ENCODE data around the gene EPHA2. TPM values are rescaled to one million over a fixed set of nuclear protein-coding genes. Genes with fewer than 3 reads are reported as not detected.

The EPHA2 gene
- total RNA-seq, 1 donor, result 21.0 TPM

DNA sequence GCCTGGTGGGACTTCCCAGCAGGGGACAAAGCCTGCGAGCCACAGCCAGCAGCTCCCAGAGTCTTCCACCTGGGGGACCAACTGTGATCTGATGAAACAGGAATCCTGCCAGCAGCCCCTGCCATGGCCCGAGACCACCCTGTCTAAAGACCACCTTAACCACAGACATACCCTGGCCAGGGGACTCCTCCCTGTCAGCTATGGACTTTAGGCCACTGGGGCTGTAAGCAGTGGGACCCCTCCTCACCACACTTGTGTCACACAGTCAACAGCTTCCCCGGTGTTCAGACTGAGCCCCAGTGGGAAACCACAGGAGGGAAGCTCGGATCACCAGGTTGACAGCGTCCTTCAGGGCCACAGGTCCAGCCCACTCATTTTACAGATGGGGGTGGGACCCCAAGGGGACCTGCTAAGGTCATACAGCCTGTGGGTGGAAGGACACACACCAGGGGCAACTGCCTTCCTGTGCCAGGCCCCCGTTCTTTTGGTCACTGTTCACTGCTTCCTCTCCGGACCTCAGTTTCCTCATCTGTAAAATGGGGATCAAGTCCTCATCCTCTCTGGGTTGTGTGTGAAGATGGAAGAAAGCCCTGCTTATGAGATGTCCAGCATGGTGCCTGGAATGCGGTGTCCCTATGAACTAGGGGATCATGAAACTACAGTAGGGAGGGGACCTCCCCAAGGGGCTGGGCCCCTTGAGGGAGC, 11.4 kb downstream of the EPHA2 start:
- Histone ChIP-seq H3K27me3 (ENCODE audit: insufficient read depth, low read length) (no peaks in the 10 kb centered on the region), H3K9me3 (ENCODE audit: low read depth, low read length) (no peaks in the 10 kb centered on the region), H3K4me2 (ENCODE audit: insufficient read depth, low read length) (peak overlapping the region; percentile 82), H4K20me1 (ENCODE audit: insufficient read depth, low read length) (peaks cover 15% of the 10 kb centered on the region), H3K4me1 (ENCODE audit: insufficient read depth, low read length) (peaks cover 87% of the 10 kb centered on the region), H3K4me3 (ENCODE audit: insufficient read depth, low read length) (peak overlapping the region; percentile 0), H2AFZ (ENCODE audit: low read length) (no peak overlapping the region), H3K27ac (ENCODE audit: low read depth, low read length) (peak overlapping the region; percentile 95), H3K79me2 (ENCODE audit: insufficient read depth, low read length) (peaks cover 84% of the 10 kb centered on the region), H3K36me3 (ENCODE audit: insufficient read depth, low read length) (peaks cover 57% of the 10 kb centered on the region)
- TF ChIP-seq, protein P1, sequence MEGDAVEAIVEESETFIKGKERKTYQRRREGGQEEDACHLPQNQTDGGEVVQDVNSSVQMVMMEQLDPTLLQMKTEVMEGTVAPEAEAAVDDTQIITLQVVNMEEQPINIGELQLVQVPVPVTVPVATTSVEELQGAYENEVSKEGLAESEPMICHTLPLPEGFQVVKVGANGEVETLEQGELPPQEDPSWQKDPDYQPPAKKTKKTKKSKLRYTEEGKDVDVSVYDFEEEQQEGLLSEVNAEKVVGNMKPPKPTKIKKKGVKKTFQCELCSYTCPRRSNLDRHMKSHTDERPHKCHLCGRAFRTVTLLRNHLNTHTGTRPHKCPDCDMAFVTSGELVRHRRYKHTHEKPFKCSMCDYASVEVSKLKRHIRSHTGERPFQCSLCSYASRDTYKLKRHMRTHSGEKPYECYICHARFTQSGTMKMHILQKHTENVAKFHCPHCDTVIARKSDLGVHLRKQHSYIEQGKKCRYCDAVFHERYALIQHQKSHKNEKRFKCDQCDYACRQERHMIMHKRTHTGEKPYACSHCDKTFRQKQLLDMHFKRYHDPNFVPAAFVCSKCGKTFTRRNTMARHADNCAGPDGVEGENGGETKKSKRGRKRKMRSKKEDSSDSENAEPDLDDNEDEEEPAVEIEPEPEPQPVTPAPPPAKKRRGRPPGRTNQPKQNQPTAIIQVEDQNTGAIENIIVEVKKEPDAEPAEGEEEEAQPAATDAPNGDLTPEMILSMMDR (IDR thresholded peaks at IDR 0.05; ENCODE audit: extremely low read depth, low read depth, low read length), result no peak
- no peak for DNase-seq (ENCODE audit: insufficient read length, low spot score, missing footprints)

DNA sequence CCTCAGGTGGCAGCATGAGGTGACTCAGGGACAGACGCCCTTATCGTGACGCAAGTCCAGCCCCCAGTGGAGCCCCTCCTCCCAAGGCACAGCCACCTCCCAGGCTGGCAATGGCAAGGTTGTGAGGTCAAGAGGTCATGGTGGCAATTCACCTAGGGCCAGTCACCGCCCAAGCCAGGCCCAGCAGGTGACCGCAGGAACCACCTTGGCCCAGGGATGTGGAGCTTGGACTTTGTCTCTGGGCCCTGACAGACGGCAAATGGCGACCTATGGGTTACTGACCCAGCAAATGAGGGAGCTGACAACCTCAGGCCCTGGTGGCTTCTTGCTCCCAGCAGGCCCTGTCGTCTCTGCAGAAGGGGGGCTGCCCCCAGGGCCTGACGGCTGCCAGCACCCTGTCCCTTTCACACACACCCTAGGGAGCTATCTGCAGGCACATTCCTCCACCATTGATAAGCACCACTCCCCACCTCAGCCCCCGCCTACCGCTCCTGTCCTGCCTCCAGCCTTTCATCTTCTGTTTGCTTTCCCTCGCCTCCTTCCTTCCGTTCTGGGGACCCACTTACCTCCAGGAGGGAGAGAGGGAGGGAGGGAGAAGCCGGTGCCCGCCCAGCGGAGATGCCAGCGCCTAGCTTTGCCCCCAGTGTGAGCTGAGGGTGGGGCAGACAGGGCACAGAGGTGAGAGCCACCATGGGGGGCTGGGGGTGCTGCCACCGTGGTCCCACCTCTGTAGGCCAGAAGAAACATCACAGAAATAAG, 12.1 kb downstream of the EPHA2 start:
- TF ChIP-seq, protein P1 (IDR thresholded peaks at IDR 0.05; ENCODE audit: extremely low read depth, low read depth, low read length), result no peak
- Histone ChIP-seq H3K36me3 (ENCODE audit: insufficient read depth, low read length) (peaks cover 55% of the 10 kb centered on the region), H2AFZ (ENCODE audit: low read length) (no peak overlapping the region), H3K79me2 (ENCODE audit: insufficient read depth, low read length) (peaks cover 84% of the 10 kb centered on the region), H3K4me2 (ENCODE audit: insufficient read depth, low read length) (peak overlapping the region; percentile 82), H3K4me1 (ENCODE audit: insufficient read depth, low read length) (peaks cover 89% of the 10 kb centered on the region), H3K27ac (ENCODE audit: low read depth, low read length) (peak overlapping the region; percentile 95), H3K4me3 (ENCODE audit: insufficient read depth, low read length) (no peak overlapping the region), H4K20me1 (ENCODE audit: insufficient read depth, low read length) (peaks cover 18% of the 10 kb centered on the region), H3K9me3 (ENCODE audit: low read depth, low read length) (no peaks in the 10 kb centered on the region), H3K27me3 (ENCODE audit: insufficient read depth, low read length) (no peaks in the 10 kb centered on the region)
- peak; percentile 86 for DNase-seq (ENCODE audit: insufficient read length, low spot score, missing footprints)

DNA sequence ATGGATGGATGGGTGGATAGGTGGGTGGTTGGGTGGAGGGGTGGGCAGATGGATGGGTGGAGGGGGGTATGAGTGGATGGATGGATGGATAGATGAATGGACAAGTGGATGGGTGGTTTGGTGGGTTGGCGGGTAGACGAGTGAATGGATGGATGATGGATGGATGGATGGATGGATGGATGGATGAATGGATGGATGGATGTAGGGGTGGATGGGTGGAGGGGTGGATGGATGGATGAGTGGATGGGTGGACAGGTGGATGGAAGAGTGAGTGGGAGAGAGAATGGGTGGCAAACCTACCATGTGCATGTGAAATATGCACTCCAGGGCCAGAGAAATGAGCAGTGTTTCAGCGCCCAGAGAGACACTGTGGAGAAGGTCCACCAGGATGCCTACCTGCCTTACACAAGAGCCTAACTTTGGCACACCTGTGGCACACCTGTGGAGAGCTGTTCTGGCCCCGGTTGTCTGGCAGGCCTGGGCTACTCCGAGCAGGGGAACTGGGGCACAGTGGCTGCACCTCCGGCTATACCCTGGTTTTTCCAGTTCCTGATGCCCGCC, 12.8 kb downstream of the EPHA2 start:
- Histone ChIP-seq H3K27ac (ENCODE audit: low read depth, low read length) (no peak overlapping the region), H2AFZ (ENCODE audit: low read length) (no peak overlapping the region), H3K4me1 (ENCODE audit: insufficient read depth, low read length) (peaks cover 87% of the 10 kb centered on the region), H3K79me2 (ENCODE audit: insufficient read depth, low read length) (peaks cover 84% of the 10 kb centered on the region), H3K4me3 (ENCODE audit: insufficient read depth, low read length) (no peak overlapping the region), H3K4me2 (ENCODE audit: insufficient read depth, low read length) (no peak overlapping the region), H3K27me3 (ENCODE audit: insufficient read depth, low read length) (no peaks in the 10 kb centered on the region), H3K36me3 (ENCODE audit: insufficient read depth, low read length) (peaks cover 55% of the 10 kb centered on the region), H3K9me3 (ENCODE audit: low read depth, low read length) (no peaks in the 10 kb centered on the region), H4K20me1 (ENCODE audit: insufficient read depth, low read length) (peaks cover 24% of the 10 kb centered on the region)
- no peak for DNase-seq (ENCODE audit: insufficient read length, low spot score, missing footprints)
- TF ChIP-seq, protein P1 (IDR thresholded peaks at IDR 0.05; ENCODE audit: extremely low read depth, low read depth, low read length), result no peak

All from osteoblast (primary cell).